ENCODE results near the gene LY9.

LY9 gene

GRCh38 chr1:160755911-160756848 is 39.8 kb upstream of the LY9 start:
- Histone ChIP-seq H3K9me3 (ENCODE audit: control insufficient read depth, insufficient read depth, low read length) (no peaks in the 10 kb centered on the region), H3K27me3 (ENCODE audit: control insufficient read depth, insufficient read depth, low read length) (no peaks in the 10 kb centered on the region), H3K4me1 (ENCODE audit: control insufficient read depth, insufficient read depth, low read length) (no peaks in the 10 kb centered on the region), H3K27ac (ENCODE audit: low read length) (no peak overlapping the region), H3K36me3 (ENCODE audit: control insufficient read depth, insufficient read depth, low read length) (no peaks in the 10 kb centered on the region), H3K4me3 (ENCODE audit: low read length) (no peak overlapping the region)
- DNase-seq (ENCODE audit: low read depth, low spot score), result no peak
- no CpG with 5 or more reads among the region's 5 CpGs for WGBS (ENCODE audit: insufficient coverage, insufficient read length)

- Histone ChIP-seq H3K36me3 (ENCODE audit: control insufficient read depth, insufficient read depth, low read length) (no peaks in the 10 kb centered on the region), H3K4me1 (ENCODE audit: control insufficient read depth, insufficient read depth, low read length) (no peaks in the 10 kb centered on the region), H3K4me3 (ENCODE audit: low read length) (no peak overlapping the region), H3K27me3 (ENCODE audit: control insufficient read depth, insufficient read depth, low read length) (no peaks in the 10 kb centered on the region), H3K27ac (ENCODE audit: low read length) (no peak overlapping the region), H3K9me3 (ENCODE audit: control insufficient read depth, insufficient read depth, low read length) (no peaks in the 10 kb centered on the region)
- DNase-seq (ENCODE audit: low read depth, low spot score), result no peak
- WGBS (ENCODE audit: insufficient coverage, insufficient read length), result no CpG with 5 or more reads among the region's 2 CpGs
These were observed 39.1 kb upstream of the LY9 start for GRCh38 chr1:160756849-160757201.

DNA sequence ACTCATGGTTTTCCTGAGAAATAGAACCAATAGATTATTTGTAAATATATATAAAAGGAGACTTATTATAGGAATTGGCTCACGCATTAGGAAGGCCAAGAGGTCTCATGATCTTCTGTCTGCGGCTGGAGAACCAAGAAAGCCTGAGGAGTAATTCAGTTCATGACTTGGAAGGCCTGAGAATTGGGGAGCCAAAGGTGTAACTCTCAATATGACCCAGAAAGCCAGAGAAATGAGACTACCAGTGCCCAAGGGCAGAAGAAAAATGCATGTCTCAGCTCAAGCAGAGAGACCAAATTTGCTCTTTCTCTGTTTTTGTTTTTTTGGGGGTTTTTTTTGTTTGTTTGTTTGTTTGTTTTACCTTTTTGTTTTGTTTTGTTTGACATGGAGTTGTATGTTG is 37.5 kb upstream of the LY9 start:
- Histone ChIP-seq H3K27me3 (ENCODE audit: control insufficient read depth, insufficient read depth, low read length) (no peaks in the 10 kb centered on the region), H3K4me3 (ENCODE audit: low read length) (no peak overlapping the region), H3K36me3 (ENCODE audit: control insufficient read depth, insufficient read depth, low read length) (no peaks in the 10 kb centered on the region), H3K4me1 (ENCODE audit: control insufficient read depth, insufficient read depth, low read length) (no peaks in the 10 kb centered on the region), H3K9me3 (ENCODE audit: control insufficient read depth, insufficient read depth, low read length) (no peaks in the 10 kb centered on the region), H3K27ac (ENCODE audit: low read length) (no peak overlapping the region)
- no peak for DNase-seq (ENCODE audit: low read depth, low spot score)
- no CpG with 5 or more reads among the region's 2 CpGs for WGBS (ENCODE audit: insufficient coverage, insufficient read length)

DNA sequence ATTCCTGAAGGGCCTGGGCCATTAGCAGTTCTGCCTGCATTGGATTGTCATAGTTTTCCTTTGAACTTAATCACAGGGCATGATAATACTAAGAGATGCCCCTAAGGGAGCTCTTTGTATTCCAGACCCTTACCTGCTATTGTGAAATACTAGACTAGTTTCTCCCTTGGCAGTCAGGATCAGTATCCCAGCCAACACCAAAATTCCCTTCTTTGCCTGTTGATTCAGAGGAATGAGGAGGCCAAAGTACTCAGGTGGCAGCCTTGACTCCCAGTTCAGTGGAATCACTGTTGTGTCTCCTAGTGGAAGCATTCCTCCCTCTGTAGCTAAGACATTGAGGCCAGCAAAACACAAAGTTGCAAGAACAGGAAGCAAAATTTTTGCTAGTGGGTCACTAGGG is 36.2 kb upstream of the LY9 start:
- Histone ChIP-seq H3K9me3 (ENCODE audit: control insufficient read depth, insufficient read depth, low read length) (no peaks in the 10 kb centered on the region), H3K27ac (ENCODE audit: low read length) (no peak overlapping the region), H3K27me3 (ENCODE audit: control insufficient read depth, insufficient read depth, low read length) (no peaks in the 10 kb centered on the region), H3K4me1 (ENCODE audit: control insufficient read depth, insufficient read depth, low read length) (no peaks in the 10 kb centered on the region), H3K36me3 (ENCODE audit: control insufficient read depth, insufficient read depth, low read length) (no peaks in the 10 kb centered on the region), H3K4me3 (ENCODE audit: low read length) (no peak overlapping the region)
- no peak for DNase-seq (ENCODE audit: low read depth, low spot score)

GRCh38 chr1:160761046-160761445 is 34.9 kb upstream of the LY9 start:
- no peaks in the 10 kb centered on the region for H3K36me3 ChIP-seq (ENCODE audit: control insufficient read depth, insufficient read depth, low read length)
- no peaks in the 10 kb centered on the region for H3K27me3 ChIP-seq (ENCODE audit: control insufficient read depth, insufficient read depth, low read length)
- H3K9me3 ChIP-seq (ENCODE audit: control insufficient read depth, insufficient read depth, low read length), result no peaks in the 10 kb centered on the region
- H3K4me3 ChIP-seq (ENCODE audit: low read length), result no peak overlapping the region
- no peak for DNase-seq (ENCODE audit: low read depth, low spot score)
- no peaks in the 10 kb centered on the region for H3K4me1 ChIP-seq (ENCODE audit: control insufficient read depth, insufficient read depth, low read length)
- WGBS (ENCODE audit: insufficient coverage, insufficient read length), result no CpG with 5 or more reads among the region's 4 CpGs
- H3K27ac ChIP-seq (ENCODE audit: low read length), result no peak overlapping the region

GRCh38 chr1:160761886-160762285 is 34.1 kb upstream of the LY9 start:
- H3K36me3 ChIP-seq (ENCODE audit: control insufficient read depth, insufficient read depth, low read length), result no peaks in the 10 kb centered on the region
- no peak overlapping the region for H3K27ac ChIP-seq (ENCODE audit: low read length)
- H3K9me3 ChIP-seq (ENCODE audit: control insufficient read depth, insufficient read depth, low read length), result no peaks in the 10 kb centered on the region
- no peak overlapping the region for H3K4me3 ChIP-seq (ENCODE audit: low read length)
- H3K4me1 ChIP-seq (ENCODE audit: control insufficient read depth, insufficient read depth, low read length), result no peaks in the 10 kb centered on the region
- no peaks in the 10 kb centered on the region for H3K27me3 ChIP-seq (ENCODE audit: control insufficient read depth, insufficient read depth, low read length)
- DNase-seq (ENCODE audit: low read depth, low spot score), result no peak
- WGBS (ENCODE audit: insufficient coverage, insufficient read length), result no CpG with 5 or more reads among the region's 2 CpGs

DNA sequence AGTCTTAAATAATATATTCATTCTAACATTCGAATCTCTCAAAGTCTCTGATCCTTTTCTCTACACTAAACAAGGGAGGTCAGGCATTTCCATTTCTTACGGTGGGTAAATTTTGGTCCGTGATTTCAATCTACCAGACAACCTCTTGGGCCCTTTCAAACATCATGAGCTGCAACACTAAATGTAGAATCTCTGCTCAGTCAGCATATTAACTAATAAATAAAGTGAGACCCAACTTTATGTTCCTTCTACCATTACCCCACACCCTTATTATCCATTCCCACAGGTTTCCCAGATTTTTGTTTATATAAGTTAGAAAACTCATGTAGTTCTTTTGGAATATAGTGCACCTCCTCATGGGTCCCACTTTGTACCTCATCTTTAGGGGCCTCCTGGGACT is 32.0 kb upstream of the LY9 start:
- DNase-seq (ENCODE audit: low read depth, low spot score), result no peak
- Histone ChIP-seq H3K27ac (ENCODE audit: low read length) (no peak overlapping the region), H3K27me3 (ENCODE audit: control insufficient read depth, insufficient read depth, low read length) (no peaks in the 10 kb centered on the region), H3K36me3 (ENCODE audit: control insufficient read depth, insufficient read depth, low read length) (no peaks in the 10 kb centered on the region), H3K4me1 (ENCODE audit: control insufficient read depth, insufficient read depth, low read length) (no peaks in the 10 kb centered on the region), H3K9me3 (ENCODE audit: control insufficient read depth, insufficient read depth, low read length) (no peaks in the 10 kb centered on the region), H3K4me3 (ENCODE audit: low read length) (no peak overlapping the region)
- WGBS (ENCODE audit: insufficient coverage, insufficient read length), result no CpG with 5 or more reads among the region's 3 CpGs

GRCh38 chr1:160767395-160768294 is 28.3 kb upstream of the LY9 start:
- no peak overlapping the region for H3K27ac ChIP-seq (ENCODE audit: low read length)
- DNase-seq (ENCODE audit: low read depth, low spot score), result no peak
- H3K4me1 ChIP-seq (ENCODE audit: control insufficient read depth, insufficient read depth, low read length), result no peaks in the 10 kb centered on the region
- H3K36me3 ChIP-seq (ENCODE audit: control insufficient read depth, insufficient read depth, low read length), result no peaks in the 10 kb centered on the region
- no peaks in the 10 kb centered on the region for H3K9me3 ChIP-seq (ENCODE audit: control insufficient read depth, insufficient read depth, low read length)
- WGBS (ENCODE audit: insufficient coverage, insufficient read length), result no CpG with 5 or more reads among the region's 8 CpGs
- no peaks in the 10 kb centered on the region for H3K27me3 ChIP-seq (ENCODE audit: control insufficient read depth, insufficient read depth, low read length)
- no peak overlapping the region for H3K4me3 ChIP-seq (ENCODE audit: low read length)

- DNase-seq (ENCODE audit: low read depth, low spot score), result no peak
- no peaks in the 10 kb centered on the region for H3K36me3 ChIP-seq (ENCODE audit: control insufficient read depth, insufficient read depth, low read length)
- no peaks in the 10 kb centered on the region for H3K9me3 ChIP-seq (ENCODE audit: control insufficient read depth, insufficient read depth, low read length)
- no peak overlapping the region for H3K4me3 ChIP-seq (ENCODE audit: low read length)
- no peak overlapping the region for H3K27ac ChIP-seq (ENCODE audit: low read length)
- no peaks in the 10 kb centered on the region for H3K27me3 ChIP-seq (ENCODE audit: control insufficient read depth, insufficient read depth, low read length)
- H3K4me1 ChIP-seq (ENCODE audit: control insufficient read depth, insufficient read depth, low read length), result no peaks in the 10 kb centered on the region
These were observed 27.7 kb upstream of the LY9 start for GRCh38 chr1:160768295-160768657.

DNA sequence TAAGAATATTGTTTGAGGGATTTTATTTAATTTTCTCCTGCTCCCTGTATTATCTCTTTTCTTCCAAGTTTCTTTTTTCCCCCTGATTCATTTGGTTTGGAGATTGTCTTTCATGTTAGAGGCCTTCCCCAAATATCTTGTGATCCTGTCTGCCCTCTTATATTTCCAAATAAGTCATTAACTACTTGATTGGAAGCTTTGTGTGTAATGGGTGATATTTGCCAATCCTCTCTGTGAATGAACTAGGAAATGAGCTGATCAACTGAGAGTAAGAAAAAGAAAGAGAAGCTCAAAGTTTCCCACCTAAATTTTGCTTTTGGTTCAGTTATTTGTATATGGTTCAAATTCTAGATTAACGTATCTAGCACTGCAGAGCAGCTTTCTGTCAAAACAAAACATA is 23.6 kb upstream of the LY9 start:
- Histone ChIP-seq H3K36me3 (ENCODE audit: control insufficient read depth, insufficient read depth, low read length) (no peaks in the 10 kb centered on the region), H3K27me3 (ENCODE audit: control insufficient read depth, insufficient read depth, low read length) (no peaks in the 10 kb centered on the region), H3K4me1 (ENCODE audit: control insufficient read depth, insufficient read depth, low read length) (no peaks in the 10 kb centered on the region), H3K9me3 (ENCODE audit: control insufficient read depth, insufficient read depth, low read length) (no peaks in the 10 kb centered on the region), H3K4me3 (ENCODE audit: low read length) (no peak overlapping the region), H3K27ac (ENCODE audit: low read length) (no peak overlapping the region)
- WGBS (ENCODE audit: insufficient coverage, insufficient read length), result no CpG with 5 or more reads among the region's 1 CpG
- DNase-seq (ENCODE audit: low read depth, low spot score), result no peak
